ENCODE measurements around the gene PAXX. TPM values are rescaled to one million over a fixed set of nuclear protein-coding genes. Genes with fewer than 3 reads are reported as not detected.

PAXX gene
- total RNA-seq, 5 donors from 2014 or later (not counting 1 experiment from before 2014, with no cell fraction given): 81.3 to 173 (median 127) TPM

DNA sequence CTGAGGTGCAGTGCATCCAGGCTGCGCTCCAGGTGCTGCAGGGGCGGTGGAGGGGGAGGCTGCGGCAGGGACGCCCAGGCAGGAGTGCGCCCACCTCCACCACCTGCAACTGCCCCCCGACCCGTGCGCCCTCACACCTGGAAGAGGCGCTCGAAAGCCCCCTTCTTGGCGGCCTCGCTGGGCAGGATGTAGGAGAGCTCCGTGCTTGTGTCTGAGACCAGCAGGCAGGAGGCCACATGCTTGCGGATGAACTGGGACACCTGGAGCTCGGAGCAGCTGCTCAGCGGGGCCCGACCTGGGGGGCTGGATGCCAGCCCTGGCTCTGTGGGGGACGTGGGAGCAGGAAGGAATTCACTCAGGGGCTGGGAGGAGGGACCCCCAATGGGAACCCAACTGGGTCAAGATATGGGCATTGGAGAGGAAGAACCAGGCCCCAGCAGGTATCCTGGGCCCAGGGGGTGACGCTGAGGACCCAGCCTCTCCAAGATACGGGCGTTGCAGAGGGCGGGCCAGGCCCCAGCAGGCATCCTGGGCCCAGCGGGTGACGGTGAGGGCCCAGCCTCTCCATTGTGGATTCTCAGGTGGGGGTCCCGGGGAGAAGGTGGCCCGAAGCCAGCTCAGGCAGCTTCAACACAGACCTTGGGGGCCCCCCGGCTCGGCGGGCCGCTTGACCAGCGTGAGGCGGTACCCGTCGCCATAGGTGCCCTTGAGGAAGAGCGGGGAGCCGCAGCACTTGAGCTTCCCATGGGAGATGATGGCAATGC is 22.7 kb downstream of the PAXX start:
- no peaks in the 10 kb centered on the region for H3K4me1 Mint-ChIP-seq
- no peak for ATAC-seq (replicated peaks in 1 of 4)
- ChIA-PET CTCF (no interaction called here), POLR2A (no interaction called here)
- DNase-seq: no peak
- H3K4me3 Mint-ChIP-seq: no peak overlapping the region
- H3K27me3 Mint-ChIP-seq: no peaks in the 10 kb centered on the region
- H3K27me3 ChIP-seq (replicated peaks in 1 of 2; ENCODE audit: control insufficient read depth in 2 of 2, extremely low read depth in 1 of 2, insufficient read depth in 2 of 2, low read length in 1 of 2): no peaks in the 10 kb centered on the region
- H3K36me3 ChIP-seq (ENCODE audit: control insufficient read depth in 2 of 2, extremely low read depth in 1 of 2, insufficient read depth in 1 of 2, low read length in 1 of 2): peaks cover 6 to 49% of the 10 kb centered on the region in 2 donors
- H3K9me3 ChIP-seq: no peaks in the 10 kb centered on the region
- H3K27ac ChIP-seq (ENCODE audit: low read length): no peak overlapping the region
- H3K27ac Mint-ChIP-seq: no peak overlapping the region
- no peaks in the 10 kb centered on the region for H3K4me1 ChIP-seq (ENCODE audit: control insufficient read depth in 1 of 2, extremely low read depth in 1 of 2, insufficient read depth in 2 of 2, low read length in 2 of 2)
- no peak overlapping the region for H3K4me3 ChIP-seq (ENCODE audit: control insufficient read depth in 1 of 2, extremely low read depth in 1 of 2, low read length in 1 of 2)
- WGBS (ENCODE audit: insufficient coverage): 96% methylated on average over 21 of the region's 36 CpGs
- H3K9me3 Mint-ChIP-seq: no peaks in the 10 kb centered on the region
- H3K36me3 Mint-ChIP-seq: peaks cover 14% of the 10 kb centered on the region

DNA sequence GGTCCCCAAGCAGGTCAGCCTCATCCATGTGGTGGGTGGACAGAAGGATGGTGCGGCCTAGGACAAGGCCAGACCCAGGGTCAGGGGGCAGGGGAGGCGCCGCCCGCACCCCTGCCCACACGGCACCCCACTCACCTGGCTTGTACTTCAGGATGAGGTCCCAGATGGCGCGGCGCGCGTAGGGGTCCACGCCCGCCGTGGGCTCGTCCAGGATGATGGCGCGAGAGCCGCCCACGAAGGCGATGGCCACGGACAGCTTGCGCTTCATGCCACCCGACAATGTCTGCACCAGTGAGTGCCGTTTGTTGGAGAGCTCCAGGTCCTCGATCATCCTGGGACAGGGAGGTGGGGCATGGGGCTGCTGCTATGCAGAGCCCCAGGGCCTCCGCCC is 23.3 kb downstream of the PAXX start:
- ATAC-seq (replicated peaks in 1 of 4): no peak
- H3K36me3 ChIP-seq (ENCODE audit: control insufficient read depth in 2 of 2, extremely low read depth in 1 of 2, insufficient read depth in 1 of 2, low read length in 1 of 2): peaks cover 6 to 54% of the 10 kb centered on the region in 2 donors
- H3K27me3 ChIP-seq (replicated peaks in 1 of 2; ENCODE audit: control insufficient read depth in 2 of 2, extremely low read depth in 1 of 2, insufficient read depth in 2 of 2, low read length in 1 of 2): no peaks in the 10 kb centered on the region
- Mint-ChIP-seq H3K36me3 (peaks cover 14% of the 10 kb centered on the region), H3K27ac (no peak overlapping the region), H3K4me3 (no peak overlapping the region), H3K4me1 (no peaks in the 10 kb centered on the region), H3K27me3 (no peaks in the 10 kb centered on the region), H3K9me3 (no peaks in the 10 kb centered on the region)
- ChIA-PET POLR2A (no interaction called here), CTCF (no interaction called here)
- WGBS (ENCODE audit: insufficient coverage): 97% methylated on average over 22 of the region's 25 CpGs
- H3K4me1 ChIP-seq (ENCODE audit: control insufficient read depth in 1 of 2, extremely low read depth in 1 of 2, insufficient read depth in 2 of 2, low read length in 2 of 2): no peaks in the 10 kb centered on the region
- H3K4me3 ChIP-seq (ENCODE audit: control insufficient read depth in 1 of 2, extremely low read depth in 1 of 2, low read length in 1 of 2): no peak overlapping the region
- no peaks in the 10 kb centered on the region for H3K9me3 ChIP-seq
- H3K27ac ChIP-seq (ENCODE audit: low read length): no peak overlapping the region
- no peak for DNase-seq

- POLR2A ChIA-PET: no interaction called here
- Histone ChIP-seq H3K36me3 (ENCODE audit: control insufficient read depth in 2 of 2, extremely low read depth in 1 of 2, insufficient read depth in 1 of 2, low read length in 1 of 2) (peaks cover 6 to 57% of the 10 kb centered on the region in 2 donors), H3K27ac (ENCODE audit: low read length) (no peak overlapping the region), H3K9me3 (no peaks in the 10 kb centered on the region), H3K4me3 (ENCODE audit: control insufficient read depth in 1 of 2, extremely low read depth in 1 of 2, low read length in 1 of 2) (no peak overlapping the region), H3K27me3 (replicated peaks in 1 of 2; ENCODE audit: control insufficient read depth in 2 of 2, extremely low read depth in 1 of 2, insufficient read depth in 2 of 2, low read length in 1 of 2) (no peaks in the 10 kb centered on the region), H3K4me1 (ENCODE audit: control insufficient read depth in 1 of 2, extremely low read depth in 1 of 2, insufficient read depth in 2 of 2, low read length in 2 of 2) (peaks cover 0 to under 1% of the 10 kb centered on the region in 2 experiments)
- Mint-ChIP-seq H3K27me3 (no peaks in the 10 kb centered on the region), H3K4me3 (no peak overlapping the region), H3K27ac (no peak overlapping the region), H3K36me3 (peaks cover 14% of the 10 kb centered on the region), H3K9me3 (no peaks in the 10 kb centered on the region), H3K4me1 (no peaks in the 10 kb centered on the region)
- CTCF ChIA-PET: no interaction called here
- WGBS (ENCODE audit: insufficient coverage): 92% methylated on average over 19 of the region's 21 CpGs
- DNase-seq: no peak
- ATAC-seq (replicated peaks in 1 of 4): no peak
Measured at GRCh38 chr9:137015976-137016375, 23.8 kb downstream of the PAXX start.

DNA sequence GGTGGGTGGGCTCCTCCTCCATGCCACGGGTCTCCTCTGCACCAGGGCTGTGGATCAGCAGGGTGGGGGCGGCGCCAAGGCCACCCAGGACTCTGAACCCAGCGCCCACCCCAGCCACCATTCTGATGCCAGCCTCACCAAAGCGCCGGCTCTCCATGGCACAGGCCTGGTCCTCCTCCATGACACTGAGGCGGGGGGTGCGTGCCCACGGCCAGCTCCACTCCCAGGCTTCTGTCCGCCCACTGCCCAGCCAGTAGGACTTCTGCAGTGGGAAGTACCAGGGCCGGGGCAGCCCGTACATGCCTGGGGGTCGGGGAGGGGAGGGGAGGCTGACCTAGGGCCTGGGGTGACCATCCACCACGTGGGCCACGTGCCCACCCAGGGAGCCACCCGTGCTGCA is 24.2 kb downstream of the PAXX start:
- Histone ChIP-seq H3K36me3 (ENCODE audit: control insufficient read depth in 2 of 2, extremely low read depth in 1 of 2, insufficient read depth in 1 of 2, low read length in 1 of 2) (peaks cover 6 to 55% of the 10 kb centered on the region in 2 donors), H3K9me3 (no peaks in the 10 kb centered on the region), H3K27ac (ENCODE audit: low read length) (no peak overlapping the region), H3K4me1 (ENCODE audit: control insufficient read depth in 1 of 2, extremely low read depth in 1 of 2, insufficient read depth in 2 of 2, low read length in 2 of 2) (peaks cover 0 to 5% of the 10 kb centered on the region in 2 experiments), H3K4me3 (ENCODE audit: control insufficient read depth in 1 of 2, extremely low read depth in 1 of 2, low read length in 1 of 2) (no peak overlapping the region), H3K27me3 (replicated peaks in 1 of 2; ENCODE audit: control insufficient read depth in 2 of 2, extremely low read depth in 1 of 2, insufficient read depth in 2 of 2, low read length in 1 of 2) (no peaks in the 10 kb centered on the region)
- DNase-seq (no peak), ATAC-seq (replicated peaks in 1 of 4) (no peak)
- 98% methylated on average over 9 of the region's 16 CpGs for WGBS (ENCODE audit: insufficient coverage)
- CTCF ChIA-PET: no interaction called here
- Mint-ChIP-seq H3K27ac (no peak overlapping the region), H3K9me3 (no peaks in the 10 kb centered on the region), H3K27me3 (no peaks in the 10 kb centered on the region), H3K4me1 (no peaks in the 10 kb centered on the region), H3K4me3 (no peak overlapping the region), H3K36me3 (peaks cover 14% of the 10 kb centered on the region)
- POLR2A ChIA-PET: no interaction called here

- no peaks in the 10 kb centered on the region for H3K9me3 ChIP-seq
- POLR2A ChIA-PET: no interaction called here
- no peak overlapping the region for H3K4me3 Mint-ChIP-seq
- H3K9me3 Mint-ChIP-seq: no peaks in the 10 kb centered on the region
- H3K27me3 ChIP-seq (replicated peaks in 1 of 2; ENCODE audit: control insufficient read depth in 2 of 2, extremely low read depth in 1 of 2, insufficient read depth in 2 of 2, low read length in 1 of 2): no peaks in the 10 kb centered on the region
- ATAC-seq (replicated peaks in 1 of 4) (no peak), DNase-seq (no peak)
- H3K36me3 Mint-ChIP-seq: peaks cover 11% of the 10 kb centered on the region
- WGBS (ENCODE audit: insufficient coverage): 97% methylated on average over 28 of the region's 28 CpGs
- CTCF ChIA-PET: no interaction called here
- peaks cover 0 to under 1% (median 0%) of the 10 kb centered on the region in 3 donors for H3K4me1 Mint-ChIP-seq
- H3K27me3 Mint-ChIP-seq: no peaks in the 10 kb centered on the region
- no peak overlapping the region for H3K27ac Mint-ChIP-seq
- H3K4me1 ChIP-seq (ENCODE audit: control insufficient read depth in 1 of 2, extremely low read depth in 1 of 2, insufficient read depth in 2 of 2, low read length in 2 of 2): peaks cover 0 to 9% of the 10 kb centered on the region in 2 experiments
- H3K27ac ChIP-seq (ENCODE audit: low read length): no peak overlapping the region
- H3K36me3 ChIP-seq (ENCODE audit: control insufficient read depth in 2 of 2, extremely low read depth in 1 of 2, insufficient read depth in 1 of 2, low read length in 1 of 2): peaks cover 6 to 52% of the 10 kb centered on the region in 2 donors
- H3K4me3 ChIP-seq (ENCODE audit: control insufficient read depth in 1 of 2, extremely low read depth in 1 of 2, low read length in 1 of 2): no peak overlapping the region
Measured at GRCh38 chr9:137017071-137017470, 24.8 kb downstream of the PAXX start.

DNA sequence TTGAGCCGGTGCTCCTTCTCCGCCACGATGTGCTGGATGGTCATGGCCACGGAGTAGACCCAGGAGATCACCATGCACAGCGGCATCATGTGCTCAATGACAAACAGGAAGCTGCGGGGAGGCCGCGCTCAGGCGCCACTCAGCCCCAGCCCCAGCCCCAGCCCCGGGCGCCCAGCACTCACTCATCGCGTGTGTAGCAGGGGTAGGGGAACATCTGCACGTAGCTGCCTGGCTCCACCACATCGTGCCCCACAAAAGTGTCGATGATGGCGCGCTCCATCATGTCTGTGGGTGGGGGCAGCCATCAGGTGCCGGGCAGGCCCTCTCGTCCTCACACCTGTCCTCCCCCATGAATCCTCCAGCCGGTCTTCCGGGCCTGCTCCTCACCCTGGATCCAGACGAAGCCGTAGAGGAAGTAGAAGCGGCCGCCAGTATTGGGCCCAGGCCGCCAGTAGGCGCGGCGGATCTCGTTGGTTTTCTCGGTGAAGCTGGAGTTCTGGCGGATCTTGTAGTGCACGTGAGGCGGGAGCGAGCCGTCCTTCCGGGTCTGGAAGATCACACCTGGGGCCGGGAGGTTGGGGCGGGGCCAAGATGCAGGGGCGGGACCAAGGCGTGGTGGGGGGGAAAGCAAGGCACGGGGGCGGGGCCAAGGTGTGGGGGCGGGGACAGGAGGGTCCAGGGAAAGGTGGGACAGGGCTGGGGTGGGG is 25.7 kb downstream of the PAXX start:
- Mint-ChIP-seq H3K27me3 (no peaks in the 10 kb centered on the region), H3K4me1 (peaks cover 0 to 2% (median 0%) of the 10 kb centered on the region in 3 donors), H3K4me3 (no peak overlapping the region), H3K9me3 (no peaks in the 10 kb centered on the region), H3K36me3 (peaks cover 8% of the 10 kb centered on the region), H3K27ac (no peak overlapping the region)
- Histone ChIP-seq H3K4me1 (ENCODE audit: control insufficient read depth in 1 of 2, extremely low read depth in 1 of 2, insufficient read depth in 2 of 2, low read length in 2 of 2) (peaks cover 0 to 9% of the 10 kb centered on the region in 2 experiments), H3K9me3 (no peaks in the 10 kb centered on the region), H3K27ac (ENCODE audit: low read length) (no peak overlapping the region), H3K4me3 (ENCODE audit: control insufficient read depth in 1 of 2, extremely low read depth in 1 of 2, low read length in 1 of 2) (no peak overlapping the region), H3K36me3 (ENCODE audit: control insufficient read depth in 2 of 2, extremely low read depth in 1 of 2, insufficient read depth in 1 of 2, low read length in 1 of 2) (peaks cover 6 to 48% of the 10 kb centered on the region in 2 donors), H3K27me3 (replicated peaks in 1 of 2; ENCODE audit: control insufficient read depth in 2 of 2, extremely low read depth in 1 of 2, insufficient read depth in 2 of 2, low read length in 1 of 2) (no peaks in the 10 kb centered on the region)
- POLR2A ChIA-PET: no interaction called here
- ATAC-seq (replicated peaks in 1 of 4): no peak
- no peak for DNase-seq
- 94% methylated on average over 33 of the region's 45 CpGs for WGBS (ENCODE audit: insufficient coverage)
- CTCF ChIA-PET: no interaction called here
